Suppressor macrophage (primary cell): ENCODE data around the gene GABRB2.
"Not testable (repeated sequence)": the region's sequence is repeated elsewhere in the genome, so short reads cannot be mapped to it uniquely, and the experiment has no call there.

Experiments used
- DNase-seq, 4 experiments: peaks; one replicate each; pipeline ENCODE4 v3.0.0-alpha.2; 2020 to 2022
- total RNA-seq, 17 experiments: gene quantifications; one replicate each; lab custom pipeline; 2026; ENCODE audit warnings: mixed read lengths in 6 of 17, inconsistent platforms in 3 of 17; lab: John Stamatoyannopoulos, UW

Gene GABRB2
- 0 to 7.3 (median 0) reads per million in 17 experiments for total RNA-seq

GRCh38 chr5:161546470-161547301 is at the start of gene GABRB2:
Gene GABRB2 (minus strand): TSS chr5:161546725. CDS start chr5:161546643, 82 bp downstream.
- peak; percentile 64 to 83 (median 71) for DNase-seq

GRCh38 chr5:161585798-161586197 is 39.3 kb upstream of the GABRB2 start:
- DNase-seq = no peak

GRCh38 chr5:161580621-161581020 is 34.1 kb upstream of the GABRB2 start:
- DNase-seq = no peak

GRCh38 chr5:161572914-161573313 is 26.4 kb upstream of the GABRB2 start:
- DNase-seq = no peak

GRCh38 chr5:161566081-161566480 is 19.6 kb upstream of the GABRB2 start:
- DNase-seq = no peak

GRCh38 chr5:161562446-161562845 is 15.9 kb upstream of the GABRB2 start:
- DNase-seq = no peak

- DNase-seq = no peak
These were observed 2.6 kb upstream of the GABRB2 start for GRCh38 chr5:161549106-161549505.

GRCh38 chr5:161548487-161549094 is 2.1 kb upstream of the GABRB2 start:
- DNase-seq = no peak

- peak in 3 of 4 experiments; percentile 3 to 8 (median 7) for DNase-seq
These were observed 1.4 kb upstream of the GABRB2 start for GRCh38 chr5:161547738-161548486.

- no peak for DNase-seq
These were observed 847 bp upstream of the GABRB2 start for GRCh38 chr5:161547406-161547737.

- no peak for DNase-seq
These were observed 443 bp downstream of the GABRB2 start for GRCh38 chr5:161546095-161546469.

- DNase-seq = no peak
These were observed 1.0 kb downstream of the GABRB2 start for GRCh38 chr5:161545344-161546094.

- peak; percentile 48 to 63 (median 58) for DNase-seq
These were observed 2.2 kb downstream of the GABRB2 start for GRCh38 chr5:161544350-161544765.

- DNase-seq = no peak
These were observed 7.5 kb downstream of the GABRB2 start for GRCh38 chr5:161539016-161539415.

GRCh38 chr5:161535762-161536161 is 10.8 kb downstream of the GABRB2 start:
- DNase-seq = no peak

- no peak for DNase-seq
These were observed 15.8 kb downstream of the GABRB2 start for GRCh38 chr5:161530700-161531099.

GRCh38 chr5:161513942-161514341 is 32.6 kb downstream of the GABRB2 start:
- no peak for DNase-seq

- DNase-seq = no peak
These were observed 38.9 kb downstream of the GABRB2 start for GRCh38 chr5:161507591-161507990.

- not testable (repeated sequence) for DNase-seq
These were observed 41.4 kb downstream of the GABRB2 start for GRCh38 chr5:161505160-161505559.

- no peak for DNase-seq
These were observed 48.0 kb downstream of the GABRB2 start for GRCh38 chr5:161498531-161498930.

- DNase-seq = no peak
These were observed 62.8 kb downstream of the GABRB2 start for GRCh38 chr5:161483721-161484120.

GRCh38 chr5:161481922-161482321 is 64.6 kb downstream of the GABRB2 start:
- DNase-seq = no peak
